ENCODE results near the gene SLAIN1.

The SLAIN1 gene

GRCh38 chr13:77696006-77696878, 1.2 kb upstream of the SLAIN1 start:
- no peaks in the 10 kb centered on the region for H3K36me3 Mint-ChIP-seq (ENCODE audit: low read depth)
- H3K27me3 Mint-ChIP-seq (ENCODE audit: low read depth), result peaks cover 63% of the 10 kb centered on the region
- TF ChIP-seq, protein P1, sequence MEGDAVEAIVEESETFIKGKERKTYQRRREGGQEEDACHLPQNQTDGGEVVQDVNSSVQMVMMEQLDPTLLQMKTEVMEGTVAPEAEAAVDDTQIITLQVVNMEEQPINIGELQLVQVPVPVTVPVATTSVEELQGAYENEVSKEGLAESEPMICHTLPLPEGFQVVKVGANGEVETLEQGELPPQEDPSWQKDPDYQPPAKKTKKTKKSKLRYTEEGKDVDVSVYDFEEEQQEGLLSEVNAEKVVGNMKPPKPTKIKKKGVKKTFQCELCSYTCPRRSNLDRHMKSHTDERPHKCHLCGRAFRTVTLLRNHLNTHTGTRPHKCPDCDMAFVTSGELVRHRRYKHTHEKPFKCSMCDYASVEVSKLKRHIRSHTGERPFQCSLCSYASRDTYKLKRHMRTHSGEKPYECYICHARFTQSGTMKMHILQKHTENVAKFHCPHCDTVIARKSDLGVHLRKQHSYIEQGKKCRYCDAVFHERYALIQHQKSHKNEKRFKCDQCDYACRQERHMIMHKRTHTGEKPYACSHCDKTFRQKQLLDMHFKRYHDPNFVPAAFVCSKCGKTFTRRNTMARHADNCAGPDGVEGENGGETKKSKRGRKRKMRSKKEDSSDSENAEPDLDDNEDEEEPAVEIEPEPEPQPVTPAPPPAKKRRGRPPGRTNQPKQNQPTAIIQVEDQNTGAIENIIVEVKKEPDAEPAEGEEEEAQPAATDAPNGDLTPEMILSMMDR (IDR thresholded peaks at IDR 0.05; ENCODE audit: unreplicated experiment in 3 of 3), result no peak
- peak overlapping the region; percentile 83 to 88 (median 86) for H3K4me3 Mint-ChIP-seq
- H3K4me1 Mint-ChIP-seq, result peaks cover 22% of the 10 kb centered on the region
- H3K9me3 Mint-ChIP-seq, result no peaks in the 10 kb centered on the region
- H3K27ac Mint-ChIP-seq, result peak overlapping the region in 1 of 3 experiments; percentile 4

DNA sequence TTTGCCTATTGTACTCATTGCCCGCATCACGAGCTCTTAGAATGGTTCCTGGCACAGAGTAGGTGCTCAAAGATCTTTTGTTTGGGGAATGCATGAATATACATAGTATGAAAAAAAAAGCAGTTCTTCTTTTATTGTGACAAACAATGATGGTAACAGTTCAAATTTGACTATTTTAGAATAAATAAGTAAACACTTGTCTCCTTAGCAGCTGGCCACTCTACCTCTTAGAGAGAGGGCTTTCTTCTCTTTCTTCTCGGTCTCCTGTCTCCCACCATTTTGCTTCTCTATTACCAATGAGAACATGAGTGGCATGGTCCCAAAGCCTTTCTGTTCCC, 639 bp upstream of the SLAIN1 start:
- Mint-ChIP-seq H3K9me3 (no peaks in the 10 kb centered on the region), H3K4me3 (peak overlapping the region; percentile 82 to 88 (median 86)), H3K27ac (peak overlapping the region in 1 of 3 experiments; percentile 41), H3K27me3 (ENCODE audit: low read depth) (peaks cover 57% of the 10 kb centered on the region), H3K4me1 (peaks cover 22% of the 10 kb centered on the region), H3K36me3 (ENCODE audit: low read depth) (no peaks in the 10 kb centered on the region)
- TF ChIP-seq, protein P1 (IDR thresholded peaks at IDR 0.05; ENCODE audit: unreplicated experiment in 3 of 3), result no peak

- peak overlapping the region in 2 of 3 experiments; percentile 57 to 60 for H3K27ac Mint-ChIP-seq
- peaks cover 56% of the 10 kb centered on the region for H3K27me3 Mint-ChIP-seq (ENCODE audit: low read depth)
- H3K4me3 Mint-ChIP-seq, result peak overlapping the region; percentile 92 to 96 (median 95)
- peaks cover 22% of the 10 kb centered on the region for H3K4me1 Mint-ChIP-seq
- H3K36me3 Mint-ChIP-seq (ENCODE audit: low read depth), result no peaks in the 10 kb centered on the region
- H3K9me3 Mint-ChIP-seq, result no peaks in the 10 kb centered on the region
- TF ChIP-seq, protein P1 (IDR thresholded peaks at IDR 0.05; ENCODE audit: unreplicated experiment in 3 of 3), result peak in 1 of 3 experiments; percentile 21
Observed at GRCh38 chr13:77698201-77699058, 943 bp downstream of the SLAIN1 start.

DNA sequence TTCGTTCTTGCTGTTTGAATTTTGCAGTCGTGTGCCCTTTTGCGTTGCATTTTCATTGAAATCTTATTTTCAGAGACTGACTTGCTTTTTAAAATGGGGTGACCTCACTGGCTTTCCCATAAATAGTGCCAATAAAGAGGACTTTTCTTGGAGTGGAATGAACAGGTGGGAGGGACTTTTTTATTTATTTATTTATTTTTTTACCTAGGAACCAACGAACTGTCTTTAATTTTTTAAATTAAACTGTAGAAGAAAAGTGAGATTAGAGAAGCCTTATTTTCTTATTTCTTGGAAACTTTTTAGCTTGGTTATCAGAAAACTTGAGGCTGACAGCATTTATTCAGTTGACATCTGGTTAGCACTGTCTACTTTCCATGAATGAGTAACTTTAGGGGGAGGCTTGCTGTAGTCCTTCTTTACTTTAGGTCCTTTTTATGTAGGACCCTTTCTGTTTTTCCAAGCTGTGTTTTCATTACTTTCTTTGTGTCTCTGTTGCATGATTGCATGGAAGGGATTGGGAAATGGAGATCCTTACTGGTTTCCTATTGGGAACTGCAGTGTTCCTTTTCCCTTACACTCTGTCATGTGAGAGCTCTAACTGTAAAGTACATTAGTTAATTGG, 1.7 kb downstream of the SLAIN1 start:
- Mint-ChIP-seq H3K4me3 (peak overlapping the region; percentile 92 to 96 (median 95)), H3K27me3 (ENCODE audit: low read depth) (peaks cover 49% of the 10 kb centered on the region), H3K4me1 (peaks cover 22% of the 10 kb centered on the region), H3K27ac (peak overlapping the region in 2 of 3 experiments; percentile 57 to 60), H3K36me3 (ENCODE audit: low read depth) (no peaks in the 10 kb centered on the region), H3K9me3 (no peaks in the 10 kb centered on the region)
- TF ChIP-seq, protein P1 (IDR thresholded peaks at IDR 0.05; ENCODE audit: unreplicated experiment in 3 of 3), result no peak

DNA sequence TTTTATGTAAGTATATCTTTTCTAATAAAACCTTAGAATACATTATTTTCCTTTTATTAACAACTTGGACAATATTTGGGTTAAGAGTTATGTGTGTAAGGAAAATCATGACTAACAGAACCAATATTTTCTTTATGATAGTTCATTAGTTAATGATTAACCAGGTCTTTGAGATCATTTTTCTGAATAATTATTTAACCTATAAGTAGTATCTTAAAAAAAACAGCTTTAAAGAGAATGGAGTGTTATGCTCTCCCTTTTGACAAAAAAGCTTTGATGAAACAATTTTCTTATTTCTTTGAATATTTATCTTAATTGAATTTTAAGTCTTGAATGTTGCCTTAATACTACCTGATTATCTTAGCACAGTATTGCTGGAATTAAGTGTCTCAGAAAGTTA, 3.8 kb downstream of the SLAIN1 start:
- TF ChIP-seq, protein P1 (IDR thresholded peaks at IDR 0.05; ENCODE audit: unreplicated experiment in 3 of 3), result no peak
- Mint-ChIP-seq H3K4me3 (no peak overlapping the region), H3K4me1 (peaks cover 17% of the 10 kb centered on the region), H3K27me3 (ENCODE audit: low read depth) (peaks cover 32% of the 10 kb centered on the region), H3K36me3 (ENCODE audit: low read depth) (no peaks in the 10 kb centered on the region), H3K9me3 (no peaks in the 10 kb centered on the region), H3K27ac (no peak overlapping the region)

Measured in nephron (organoid).